Measurements from ENCODE around the gene GDF9. TPM values are rescaled to one million over a fixed set of nuclear protein-coding genes. Genes with fewer than 3 reads are reported as not detected.

The GDF9 gene
- total RNA-seq, 1 experiment from 2014 or later, result 0.24 TPM

GRCh38 chr5:132827943-132828673, 38.2 kb downstream of the GDF9 start:
- no peak overlapping the region for H2BK5ac ChIP-seq (ENCODE audit: insufficient read length, low read length)
- no peak overlapping the region for H2AFZ ChIP-seq (ENCODE audit: low read length)
- H3K14ac ChIP-seq (ENCODE audit: insufficient read depth, low read length), result no peak overlapping the region
- H3K4me2 ChIP-seq (ENCODE audit: insufficient read depth, insufficient read length, low read length), result no peak overlapping the region
- Mint-ChIP-seq H3K36me3 (ENCODE audit: insufficient read depth in 1 of 3, low read depth in 3 of 3) (peaks cover 3 to 6% (median 4%) of the 10 kb centered on the region in 3 experiments; a peak in 6 of 7 replicates), H3K4me3 (no peak overlapping the region; a peak in 2 of 5 replicates), H3K27ac (no peak overlapping the region), H3K27me3 (ENCODE audit: low read depth) (peaks cover 75% of the 10 kb centered on the region), H3K9me3 (no peaks in the 10 kb centered on the region; a peak in 1 of 5 replicates), H3K4me1 (peaks cover 11 to 23% of the 10 kb centered on the region in 2 experiments)
- peaks cover 25% of the 10 kb centered on the region; the same call in 1 of the 2 replicates for H3K27me3 ChIP-seq (ENCODE audit: insufficient read depth, low read length)
- no peak overlapping the region for H2BK20ac ChIP-seq (ENCODE audit: low read depth, low read length, poor library complexity, severe bottlenecking)
- no peak overlapping the region for H4K8ac ChIP-seq (replicated peaks; ENCODE audit: insufficient read length, low read depth, low read length)
- no peak overlapping the region for H3K23ac ChIP-seq (ENCODE audit: insufficient read length, low read depth, low read length)
- H3K27ac ChIP-seq (ENCODE audit: insufficient read length, low read depth, low read length), result no peak overlapping the region
- peaks cover 21% of the 10 kb centered on the region for H3K23me2 ChIP-seq (ENCODE audit: insufficient read length, low read depth, low read length, poor library complexity, severe bottlenecking)
- H3K4me1 ChIP-seq (ENCODE audit: insufficient read depth, low read length), result peaks cover 3% of the 10 kb centered on the region
- no peak overlapping the region for H3K4ac ChIP-seq (ENCODE audit: low read depth, low read length)
- no peak overlapping the region for H2BK12ac ChIP-seq (ENCODE audit: insufficient read length, low read depth, low read length)
- no peaks in the 10 kb centered on the region for H3K9me3 ChIP-seq (ENCODE audit: control insufficient read depth, low read depth, low read length)
- no CpG with 5 or more reads among the region's 4 CpGs for WGBS (ENCODE audit: extremely low coverage, insufficient read length, low lambda C conversion rate)
- no peak overlapping the region for H4K91ac ChIP-seq (ENCODE audit: insufficient read length, low read depth, low read length)
- no peak overlapping the region for H3K9ac ChIP-seq (ENCODE audit: extremely low read depth, insufficient read length, low read length)
- no peak for TF ChIP-seq CTCF (conservative IDR thresholded peaks at IDR 0.05)
- H2BK120ac ChIP-seq (ENCODE audit: low read depth, low read length, poor library complexity, severe bottlenecking), result no peak overlapping the region
- H4K5ac ChIP-seq (ENCODE audit: insufficient read length, low read depth, low read length), result no peak overlapping the region
- H3K56ac ChIP-seq (ENCODE audit: insufficient read length, low read depth, low read length), result no peak overlapping the region
- H3K79me2 ChIP-seq (ENCODE audit: insufficient read depth, low read length), result no peaks in the 10 kb centered on the region
- H2AK5ac ChIP-seq (ENCODE audit: insufficient read length, low read length), result no peak overlapping the region
- no peak overlapping the region for H3T11ph ChIP-seq (ENCODE audit: low read length)
- no peaks in the 10 kb centered on the region for H4K20me1 ChIP-seq (ENCODE audit: control insufficient read depth, insufficient read depth, insufficient read length)
- H2BK15ac ChIP-seq (ENCODE audit: low read depth, low read length), result no peak overlapping the region
- DNase-seq, result no peak
- H3K18ac ChIP-seq (ENCODE audit: insufficient read length, low read depth, low read length), result no peak overlapping the region
- H3K79me1 ChIP-seq (ENCODE audit: insufficient read depth, low read depth, low read length, poor library complexity, severe bottlenecking), result no peaks in the 10 kb centered on the region
